HG02885 (cell line): ENCODE data around the gene PSMC6.

Experiments used
- ATAC-seq: cut with Tn5 transposase; IDR thresholded peaks from one replicate; pipeline ENCODE4 v1.9.1; 2021; ENCODE audit warnings: mild to moderate bottlenecking; ENCODE audit not compliant: unreplicated experiment, poor library complexity

PSMC6 gene

DNA sequence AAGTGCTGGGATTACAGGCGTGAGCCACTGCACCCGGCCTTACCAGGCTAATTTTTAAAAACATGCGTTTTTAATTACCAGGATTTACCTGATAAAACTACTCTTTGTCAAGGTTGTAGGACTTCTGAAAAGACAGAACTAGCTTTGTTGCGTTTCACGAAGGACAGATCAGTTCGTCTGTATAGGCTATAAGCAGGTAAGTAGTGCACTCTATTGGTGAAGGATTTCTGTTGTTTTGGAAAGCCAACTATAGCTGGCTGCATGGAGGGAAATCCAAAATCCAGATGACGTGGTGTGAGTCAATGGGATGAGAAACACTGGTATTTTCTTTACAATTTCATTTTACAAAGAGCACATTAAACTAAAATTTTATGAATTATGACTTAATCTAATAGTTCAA lies 69.8 kb downstream of the PSMC6 start:
- ATAC-seq, result no peak
